AG09309 (cell line): Measurements from ENCODE around the gene MAP6.
A peak's percentile ranks its signal among the peaks of the same experiment; 100 is the strongest.

Source experiments
- DNase-seq: peaks from one replicate; pipeline ENCODE4 v3.0.0-alpha.2; 2010; ENCODE audit warnings: low read depth
- H3K4me3 ChIP-seq: 2 replicates; pipeline ENCODE4 v1.5.1; 2011; ENCODE audit warnings: mild to moderate bottlenecking, low read depth, low read length, moderate library complexity; ENCODE audit not compliant: control insufficient read depth
- CTCF ChIP-seq: IDR thresholded peaks from 2 replicates; pipeline ENCODE4 v1.5.1; 2011; ENCODE audit warnings: mild to moderate bottlenecking, low read depth, low read length, inconsistent platforms; ENCODE audit not compliant: insufficient read depth, control insufficient read depth; ENCODE audit errors: missing control alignments

Gene MAP6

DNA sequence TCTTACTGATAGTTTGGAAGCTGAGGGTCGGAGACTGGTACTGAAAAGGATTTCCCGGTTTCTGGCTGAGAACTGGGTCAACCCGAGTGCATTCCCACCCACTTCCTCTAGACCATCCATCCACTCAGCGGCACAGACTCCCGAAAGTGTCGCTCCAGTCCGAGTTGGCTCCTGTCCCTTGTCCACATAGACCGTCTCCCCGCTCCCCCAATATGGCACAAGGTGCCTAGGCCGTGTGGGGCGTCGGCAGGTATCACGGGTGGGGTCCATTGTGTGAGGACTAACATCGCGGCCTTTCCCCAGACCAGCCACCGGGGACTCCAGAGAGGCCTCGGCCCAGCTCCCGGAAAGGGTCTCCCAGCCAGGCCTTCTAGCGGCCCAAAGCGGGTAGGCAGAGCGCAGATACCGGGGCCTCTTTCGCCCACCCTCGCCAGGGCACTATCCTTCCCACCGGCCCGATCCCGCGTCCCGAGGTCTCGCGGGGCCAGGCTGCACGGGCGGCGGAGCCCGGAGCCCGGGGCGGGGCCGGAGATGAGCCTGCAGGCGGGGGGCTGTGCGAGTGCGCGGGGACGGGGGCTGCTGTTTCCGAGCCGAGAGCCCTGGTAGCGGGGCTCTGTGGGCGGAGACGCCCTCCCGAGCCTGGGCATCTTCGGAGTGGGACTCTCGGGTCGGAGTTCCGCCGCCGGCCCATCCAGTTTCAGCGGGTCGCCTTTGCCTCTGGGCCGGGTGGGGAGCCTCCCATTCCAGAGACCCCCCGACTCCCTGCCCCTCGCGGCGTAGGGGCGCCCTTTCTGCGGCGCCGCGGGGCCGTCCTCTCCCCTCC is 85.7 kb downstream of the MAP6 start:
- peak overlapping the region; percentile 93 for H3K4me3 ChIP-seq
- no peak for DNase-seq
- no peak for TF ChIP-seq CTCF

DNA sequence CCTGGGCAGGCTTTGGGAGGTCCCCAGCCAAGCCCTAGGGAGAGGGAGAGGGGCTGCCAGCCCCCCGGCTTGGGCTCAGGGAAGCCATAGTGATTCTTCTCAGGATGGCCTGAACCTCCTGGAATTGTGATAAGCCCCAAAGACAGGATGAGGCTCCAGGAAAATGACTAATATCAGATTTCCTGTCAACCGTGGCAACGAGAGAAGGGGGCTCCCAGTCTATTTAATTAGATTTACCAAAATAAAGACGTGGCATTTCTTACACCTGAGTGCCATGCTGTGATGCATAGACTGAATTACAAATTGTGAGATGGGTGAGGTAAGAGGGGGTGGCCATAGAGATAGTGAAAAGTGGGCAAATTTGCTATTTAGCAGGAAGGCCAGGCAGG is 86.3 kb downstream of the MAP6 start:
- DNase-seq, result no peak
- H3K4me3 ChIP-seq, result peak overlapping the region; percentile 93
- TF ChIP-seq CTCF, result no peak

- H3K4me3 ChIP-seq, result no peak overlapping the region
- no peak for DNase-seq
- TF ChIP-seq CTCF, result no peak
These were observed 89.0 kb downstream of the MAP6 start for GRCh38 chr11:75579841-75580240.

DNA sequence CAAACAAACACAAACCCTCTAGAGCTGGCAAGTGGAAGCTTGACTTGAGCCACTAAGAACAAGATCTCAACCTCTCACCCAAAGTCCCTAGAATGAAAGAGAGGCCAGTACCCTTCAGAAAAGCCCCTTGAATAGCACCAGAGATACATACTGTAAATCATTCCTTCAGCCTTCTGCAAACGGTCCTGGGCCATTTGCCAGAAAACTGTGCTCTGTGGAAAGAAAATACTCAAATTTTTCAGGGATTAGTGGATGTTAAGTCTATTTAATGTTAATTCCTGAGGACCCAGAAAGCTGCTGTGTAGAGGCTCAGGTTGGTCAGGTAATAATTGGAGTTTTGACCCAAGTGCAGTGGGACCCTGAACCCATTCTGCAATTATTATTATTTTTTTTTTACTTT is 89.9 kb downstream of the MAP6 start:
- TF ChIP-seq CTCF, result no peak
- no peak overlapping the region for H3K4me3 ChIP-seq

DNA sequence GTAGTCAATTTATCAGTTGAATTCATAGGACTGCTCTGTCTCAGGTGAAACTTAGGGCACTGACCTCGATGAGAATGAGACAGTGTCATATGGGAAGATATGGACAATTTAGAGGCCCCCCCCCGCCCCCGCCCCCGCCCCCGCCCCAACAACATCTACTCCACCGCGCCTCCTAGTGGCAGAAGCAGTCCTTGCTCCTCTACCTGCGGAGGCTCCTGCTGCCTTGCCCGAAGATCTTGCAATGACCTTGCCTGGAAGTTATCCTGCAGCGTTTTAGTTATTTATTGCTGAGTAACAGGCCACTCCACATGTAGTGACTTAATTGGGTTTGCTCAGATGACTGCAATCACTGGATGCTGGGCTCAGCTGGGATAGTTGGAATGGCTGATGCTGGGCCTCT is 91.6 kb downstream of the MAP6 start:
- TF ChIP-seq CTCF, result peak; percentile 59
- no peak for DNase-seq
- no peak overlapping the region for H3K4me3 ChIP-seq

More for the DNA sequence above, 89.9 kb downstream of the MAP6 start:
- DNase-seq, result no peak

DNA sequence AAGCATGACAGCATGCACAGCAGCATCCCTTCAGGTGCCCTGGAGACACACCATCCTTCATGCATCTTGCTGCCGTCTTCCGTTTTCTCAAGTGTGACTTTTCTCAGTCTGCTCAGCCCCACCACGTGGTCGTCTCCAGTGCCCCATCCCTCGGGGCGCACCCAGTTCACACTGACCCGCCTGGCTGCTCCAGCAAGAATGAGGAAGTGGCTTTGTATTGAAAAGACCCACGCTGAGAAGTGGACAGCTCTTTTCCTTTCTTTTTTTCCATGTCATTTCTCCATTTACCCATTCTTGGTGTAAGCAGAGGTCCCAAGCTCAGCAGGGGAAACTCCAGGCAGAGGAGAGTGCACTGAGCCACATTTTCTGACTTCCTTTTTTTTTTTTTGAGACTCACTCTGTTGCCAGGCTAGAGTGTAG is 92.3 kb downstream of the MAP6 start:
- no peak for TF ChIP-seq CTCF
- no peak for DNase-seq
- no peak overlapping the region for H3K4me3 ChIP-seq
